Measurements from ENCODE around the gene NHEJ1.

NHEJ1 gene

GRCh38 chr2:219168526-219168925 is 7.9 kb upstream of the NHEJ1 start:
- H3K36me3 Mint-ChIP-seq (ENCODE audit: insufficient read depth): peaks cover 13% of the 10 kb centered on the region
- H3K27me3 Mint-ChIP-seq: no peaks in the 10 kb centered on the region
- no peak for ATAC-seq (replicated peaks; ENCODE audit: extremely low read depth, poor library complexity, severe bottlenecking)
- H3K4me3 Mint-ChIP-seq: no peak overlapping the region
- DNase-seq (ENCODE audit: low spot score in 2 of 2): no peak
- H3K4me1 Mint-ChIP-seq: peaks cover 18% of the 10 kb centered on the region
- H3K27ac Mint-ChIP-seq (ENCODE audit: low read depth): no peak overlapping the region
- no peaks in the 10 kb centered on the region for H3K9me3 Mint-ChIP-seq

- peak overlapping the region; percentile 65 for H3K27ac Mint-ChIP-seq (ENCODE audit: low read depth)
- DNase-seq (ENCODE audit: low spot score in 2 of 2): no peak
- no peaks in the 10 kb centered on the region for H3K9me3 Mint-ChIP-seq
- H3K4me3 Mint-ChIP-seq: no peak overlapping the region
- peaks cover 13% of the 10 kb centered on the region for H3K36me3 Mint-ChIP-seq (ENCODE audit: insufficient read depth)
- ATAC-seq (replicated peaks; ENCODE audit: extremely low read depth, poor library complexity, severe bottlenecking): no peak
- no peaks in the 10 kb centered on the region for H3K27me3 Mint-ChIP-seq
- H3K4me1 Mint-ChIP-seq: peaks cover 15% of the 10 kb centered on the region
Measured at GRCh38 chr2:219167997-219168396, 7.4 kb upstream of the NHEJ1 start.

GRCh38 chr2:219165058-219165911 is 4.7 kb upstream of the NHEJ1 start:
- no peak overlapping the region for H3K27ac Mint-ChIP-seq (ENCODE audit: low read depth)
- H3K27me3 Mint-ChIP-seq: no peaks in the 10 kb centered on the region
- H3K4me3 Mint-ChIP-seq: no peak overlapping the region
- DNase-seq (ENCODE audit: low spot score in 2 of 2): no peak
- ATAC-seq (replicated peaks; ENCODE audit: extremely low read depth, poor library complexity, severe bottlenecking): no peak
- peaks cover 11% of the 10 kb centered on the region for H3K4me1 Mint-ChIP-seq
- H3K9me3 Mint-ChIP-seq: no peaks in the 10 kb centered on the region
- peaks cover 12% of the 10 kb centered on the region for H3K36me3 Mint-ChIP-seq (ENCODE audit: insufficient read depth)

DNA sequence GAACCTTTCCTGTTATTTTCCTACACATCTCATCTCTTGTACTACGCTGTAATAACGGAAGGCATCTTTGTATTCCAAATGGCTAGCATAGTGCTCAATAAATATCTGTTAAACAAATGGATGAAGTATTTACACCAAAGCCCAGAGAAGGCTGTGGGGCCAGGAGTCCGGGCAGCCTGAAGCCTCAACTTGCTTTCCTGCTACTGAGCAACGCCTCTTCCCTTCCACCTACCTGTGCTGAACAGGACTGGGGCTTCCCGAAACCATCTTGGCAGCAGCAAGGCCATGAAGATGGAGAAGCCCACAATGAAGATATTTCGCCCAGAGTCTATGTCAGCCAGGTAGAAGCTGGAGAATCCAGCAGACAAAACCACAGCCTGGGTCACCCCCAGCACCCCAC is 2.5 kb upstream of the NHEJ1 start:
- no peak for ATAC-seq (replicated peaks; ENCODE audit: extremely low read depth, poor library complexity, severe bottlenecking)
- H3K4me3 Mint-ChIP-seq: no peak overlapping the region

GRCh38 chr2:219161097-219161496 is 482 bp upstream of the NHEJ1 start:
- Mint-ChIP-seq H3K27me3 (no peaks in the 10 kb centered on the region), H3K27ac (ENCODE audit: low read depth) (peak overlapping the region; percentile 90)
- no peak for DNase-seq (ENCODE audit: low spot score in 2 of 2)

More for the DNA sequence above, 2.5 kb upstream of the NHEJ1 start:
- no peaks in the 10 kb centered on the region for H3K27me3 Mint-ChIP-seq
- DNase-seq (ENCODE audit: low spot score in 2 of 2): no peak
- H3K36me3 Mint-ChIP-seq (ENCODE audit: insufficient read depth): peaks cover 18% of the 10 kb centered on the region
- H3K4me1 Mint-ChIP-seq: peaks cover 18% of the 10 kb centered on the region
- no peak overlapping the region for H3K27ac Mint-ChIP-seq (ENCODE audit: low read depth)
- H3K9me3 Mint-ChIP-seq: no peaks in the 10 kb centered on the region

GRCh38 chr2:219159771-219160185 is 837 bp downstream of the NHEJ1 start:
- ATAC-seq (replicated peaks; ENCODE audit: extremely low read depth, poor library complexity, severe bottlenecking) (no peak), DNase-seq (ENCODE audit: low spot score in 2 of 2) (no peak)
- peaks cover 31% of the 10 kb centered on the region for H3K36me3 Mint-ChIP-seq (ENCODE audit: insufficient read depth)
- H3K4me3 Mint-ChIP-seq: peak overlapping the region; percentile 88
- no peaks in the 10 kb centered on the region for H3K27me3 Mint-ChIP-seq
- peaks cover 18% of the 10 kb centered on the region for H3K4me1 Mint-ChIP-seq
- H3K9me3 Mint-ChIP-seq: no peaks in the 10 kb centered on the region
- peak overlapping the region; percentile 90 for H3K27ac Mint-ChIP-seq (ENCODE audit: low read depth)

More at GRCh38 chr2:219161097-219161496, 482 bp upstream of the NHEJ1 start:
- Mint-ChIP-seq H3K9me3 (no peaks in the 10 kb centered on the region), H3K36me3 (ENCODE audit: insufficient read depth) (peaks cover 27% of the 10 kb centered on the region), H3K4me1 (peaks cover 18% of the 10 kb centered on the region), H3K4me3 (peak overlapping the region; percentile 88)
- ATAC-seq (replicated peaks; ENCODE audit: extremely low read depth, poor library complexity, severe bottlenecking): no peak

GRCh38 chr2:219158586-219158985 is 2.0 kb downstream of the NHEJ1 start:
- no peak for ATAC-seq (replicated peaks; ENCODE audit: extremely low read depth, poor library complexity, severe bottlenecking)
- H3K4me3 Mint-ChIP-seq: no peak overlapping the region

DNA sequence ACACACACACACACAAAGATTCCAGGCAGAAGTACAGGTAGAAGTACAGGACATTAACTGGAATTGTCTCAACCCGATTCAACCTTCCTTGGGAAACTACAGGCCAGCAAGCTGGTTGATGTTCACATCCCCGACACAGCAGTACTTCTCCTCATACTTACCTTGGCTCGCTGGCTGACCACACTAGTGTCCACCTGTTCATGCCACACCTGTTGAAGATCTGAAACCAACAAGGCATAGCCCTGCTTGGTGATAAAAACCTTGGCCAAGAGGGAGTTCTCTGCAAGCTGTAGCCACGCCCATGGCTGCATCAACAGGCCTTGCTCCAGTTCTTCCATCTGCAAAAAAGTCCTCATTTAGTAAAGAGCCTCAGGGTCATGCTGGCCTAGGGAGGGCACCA is 2.6 kb downstream of the NHEJ1 start:
- H3K9me3 Mint-ChIP-seq: no peaks in the 10 kb centered on the region
- no peak overlapping the region for H3K4me3 Mint-ChIP-seq
- peaks cover 18% of the 10 kb centered on the region for H3K4me1 Mint-ChIP-seq
- DNase-seq (ENCODE audit: low spot score in 2 of 2) (no peak), ATAC-seq (replicated peaks; ENCODE audit: extremely low read depth, poor library complexity, severe bottlenecking) (no peak)
- peaks cover 33% of the 10 kb centered on the region for H3K36me3 Mint-ChIP-seq (ENCODE audit: insufficient read depth)
- H3K27ac Mint-ChIP-seq (ENCODE audit: low read depth): no peak overlapping the region
- no peaks in the 10 kb centered on the region for H3K27me3 Mint-ChIP-seq

More at GRCh38 chr2:219158586-219158985, 2.0 kb downstream of the NHEJ1 start:
- H3K4me1 Mint-ChIP-seq: peaks cover 18% of the 10 kb centered on the region
- no peak overlapping the region for H3K27ac Mint-ChIP-seq (ENCODE audit: low read depth)
- peaks cover 31% of the 10 kb centered on the region for H3K36me3 Mint-ChIP-seq (ENCODE audit: insufficient read depth)
- no peak for DNase-seq (ENCODE audit: low spot score in 2 of 2)
- no peaks in the 10 kb centered on the region for H3K9me3 Mint-ChIP-seq
- no peaks in the 10 kb centered on the region for H3K27me3 Mint-ChIP-seq

GRCh38 chr2:219157396-219157795 is 3.2 kb downstream of the NHEJ1 start:
- H3K4me3 Mint-ChIP-seq: no peak overlapping the region
- no peaks in the 10 kb centered on the region for H3K9me3 Mint-ChIP-seq
- peaks cover 33% of the 10 kb centered on the region for H3K36me3 Mint-ChIP-seq (ENCODE audit: insufficient read depth)
- ATAC-seq (replicated peaks; ENCODE audit: extremely low read depth, poor library complexity, severe bottlenecking) (no peak), DNase-seq (ENCODE audit: low spot score in 2 of 2) (no peak)
- H3K27me3 Mint-ChIP-seq: no peaks in the 10 kb centered on the region
- peaks cover 18% of the 10 kb centered on the region for H3K4me1 Mint-ChIP-seq
- H3K27ac Mint-ChIP-seq (ENCODE audit: low read depth): no peak overlapping the region

GRCh38 chr2:219155054-219155644 is 5.5 kb downstream of the NHEJ1 start:
- H3K4me1 Mint-ChIP-seq: peaks cover 6% of the 10 kb centered on the region
- H3K36me3 Mint-ChIP-seq (ENCODE audit: insufficient read depth): peaks cover 32% of the 10 kb centered on the region
- no peak overlapping the region for H3K4me3 Mint-ChIP-seq
- DNase-seq (ENCODE audit: low spot score in 2 of 2): no peak
- ATAC-seq (replicated peaks; ENCODE audit: extremely low read depth, poor library complexity, severe bottlenecking): no peak
- no peaks in the 10 kb centered on the region for H3K27me3 Mint-ChIP-seq
- H3K27ac Mint-ChIP-seq (ENCODE audit: low read depth): no peak overlapping the region
- no peaks in the 10 kb centered on the region for H3K9me3 Mint-ChIP-seq

DNA sequence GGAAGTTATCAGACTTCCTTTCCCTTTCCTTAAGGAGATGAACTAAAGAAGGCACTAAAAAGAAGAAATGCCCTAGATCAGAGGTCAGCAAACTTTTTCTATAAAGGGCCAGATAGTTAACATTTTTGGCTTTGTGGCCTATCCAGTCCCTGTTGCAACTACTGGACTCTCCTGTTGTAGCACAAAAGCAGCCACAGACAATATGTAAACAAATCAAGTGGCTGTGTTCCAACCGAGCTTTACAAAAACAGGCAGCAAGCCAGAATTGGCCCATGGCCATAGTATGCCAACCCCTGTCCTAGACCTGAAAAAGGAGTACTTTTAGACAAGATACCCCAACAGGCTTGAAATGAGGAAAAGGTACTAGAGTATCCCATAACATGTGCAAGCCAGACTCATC is 10.9 kb downstream of the NHEJ1 start:
- no peak for ATAC-seq (replicated peaks; ENCODE audit: extremely low read depth, poor library complexity, severe bottlenecking)

DNA sequence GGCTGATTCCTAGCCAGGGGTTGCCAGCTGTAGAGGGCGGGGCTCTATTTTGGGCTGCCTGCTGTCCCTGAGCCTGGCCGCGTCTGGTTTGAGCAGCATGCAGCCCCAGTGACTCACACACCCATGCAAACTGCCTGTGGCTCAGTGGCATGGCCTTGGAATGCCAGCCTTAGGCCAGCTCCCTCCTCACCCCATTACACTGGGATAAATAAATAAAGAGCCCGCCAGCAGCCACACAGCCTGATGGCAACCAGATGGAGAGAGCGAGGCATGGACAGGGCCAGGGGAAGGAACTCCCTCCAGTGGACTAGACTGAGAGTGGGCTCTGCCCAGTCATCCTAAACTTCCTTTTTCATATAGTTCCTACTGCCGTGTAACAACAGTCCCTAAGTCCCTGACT is 18.3 kb downstream of the NHEJ1 start:
- H3K27me3 Mint-ChIP-seq: no peaks in the 10 kb centered on the region
- no peak overlapping the region for H3K27ac Mint-ChIP-seq (ENCODE audit: low read depth)
- H3K4me1 Mint-ChIP-seq: no peaks in the 10 kb centered on the region
- ATAC-seq (replicated peaks; ENCODE audit: extremely low read depth, poor library complexity, severe bottlenecking): no peak
- no peaks in the 10 kb centered on the region for H3K9me3 Mint-ChIP-seq
- DNase-seq (ENCODE audit: low spot score in 2 of 2): no peak
- H3K36me3 Mint-ChIP-seq (ENCODE audit: insufficient read depth): peaks cover 41% of the 10 kb centered on the region
- H3K4me3 Mint-ChIP-seq: no peak overlapping the region

More for the DNA sequence above, 10.9 kb downstream of the NHEJ1 start:
- no peaks in the 10 kb centered on the region for H3K4me1 Mint-ChIP-seq
- no peak overlapping the region for H3K27ac Mint-ChIP-seq (ENCODE audit: low read depth)
- DNase-seq (ENCODE audit: low spot score in 2 of 2): no peak
- no peaks in the 10 kb centered on the region for H3K27me3 Mint-ChIP-seq
- H3K36me3 Mint-ChIP-seq (ENCODE audit: insufficient read depth): peaks cover 44% of the 10 kb centered on the region
- no peaks in the 10 kb centered on the region for H3K9me3 Mint-ChIP-seq
- no peak overlapping the region for H3K4me3 Mint-ChIP-seq

- peaks cover 29% of the 10 kb centered on the region for H3K36me3 Mint-ChIP-seq (ENCODE audit: insufficient read depth)
- ATAC-seq (replicated peaks; ENCODE audit: extremely low read depth, poor library complexity, severe bottlenecking): no peak
- no peaks in the 10 kb centered on the region for H3K27me3 Mint-ChIP-seq
- H3K4me3 Mint-ChIP-seq: no peak overlapping the region
- no peak overlapping the region for H3K27ac Mint-ChIP-seq (ENCODE audit: low read depth)
- DNase-seq (ENCODE audit: low spot score in 2 of 2): no peak
- H3K4me1 Mint-ChIP-seq: no peaks in the 10 kb centered on the region
- H3K9me3 Mint-ChIP-seq: no peaks in the 10 kb centered on the region
Measured at GRCh38 chr2:219140722-219141121, 19.9 kb downstream of the NHEJ1 start.
